Hepatocyte (in vitro differentiated cells): Measurements from ENCODE around the gene SIRT7. TPM values are rescaled to one million over a fixed set of nuclear protein-coding genes. Genes with fewer than 3 reads are reported as not detected.

Experiments
- DNase-seq: peaks from one replicate; pipeline ENCODE4 v3.0.0-alpha.2; 2016; ENCODE audit warnings: low spot score
- H2AFZ ChIP-seq: fragments of 200-600 bp; sonication (generic); 2 replicates; pipeline ENCODE4 v1.6.0; 2016; ENCODE audit warnings: antibody characterized with exemption, mild to moderate bottlenecking
- H3K27ac ChIP-seq: fragments of 200-600 bp; sonication (generic); 2 replicates; pipeline ENCODE4 v1.5.1; 2016; ENCODE audit warnings: mild to moderate bottlenecking
- H3K27me3 ChIP-seq: fragments of 200-600 bp; sonication (generic); 2 replicates; pipeline ENCODE4 v1.6.1; 2016
- H3K36me3 ChIP-seq: fragments of 200-600 bp; sonication (generic); replicated peaks from 2 replicates; pipeline ENCODE4 v1.5.1; 2016; ENCODE audit warnings: low read depth; ENCODE audit not compliant: insufficient read depth
- H3K4me1 ChIP-seq: fragments of 200-600 bp; sonication (generic); 2 replicates; pipeline ENCODE4 v1.5.1; 2016; ENCODE audit warnings: mild to moderate bottlenecking, moderate library complexity; ENCODE audit not compliant: insufficient read depth
- H3K4me2 ChIP-seq: fragments of 200-600 bp; sonication (generic); 2 replicates; pipeline ENCODE4 v1.6.0; 2016
- H3K4me3 ChIP-seq: fragments of 200-600 bp; sonication (generic); 2 replicates; pipeline ENCODE4 v1.5.1; 2016; ENCODE audit warnings: mild to moderate bottlenecking
- H3K79me2 ChIP-seq: fragments of 200-600 bp; sonication (generic); 2 replicates; pipeline ENCODE4 v1.6.0; 2017; ENCODE audit warnings: mild to moderate bottlenecking
- H3K9me2 ChIP-seq: fragments of 200-600 bp; sonication (generic); replicated peaks from 2 replicates; pipeline ENCODE4 v1.6.0; 2017; ENCODE audit warnings: mild to moderate bottlenecking; ENCODE audit not compliant: insufficient read depth
- H3K9me3 ChIP-seq: fragments of 200-600 bp; sonication (generic); 2 replicates; pipeline ENCODE4 v1.5.1; 2016; ENCODE audit warnings: low read depth, mild to moderate bottlenecking
- H4K20me1 ChIP-seq: fragments of 200-600 bp; sonication (generic); 2 replicates; pipeline ENCODE4 v1.6.0; 2016; ENCODE audit warnings: mild to moderate bottlenecking; ENCODE audit not compliant: insufficient read depth, poor library complexity, severe bottlenecking
- CTCF ChIP-seq: fragments of 200-600 bp; sonication (generic); IDR thresholded peaks from 2 replicates; pipeline ENCODE4 v1.5.1; 2016; ENCODE audit warnings: antibody characterized with exemption, mild to moderate bottlenecking; ENCODE audit not compliant: poor library complexity
- EZH2 ChIP-seq: fragments of 200-600 bp; sonication (generic); IDR thresholded peaks from 2 replicates; pipeline ENCODE4 v1.6.1; 2016; ENCODE audit warnings: antibody characterized with exemption, mild to moderate bottlenecking, borderline replicate concordance
- EZH2phosphoT487 ChIP-seq: fragments of 200-600 bp; sonication (generic); IDR thresholded peaks from one replicate; pipeline ENCODE4 v1.6.1; 2018; ENCODE audit warnings: antibody characterized with exemption, mild to moderate bottlenecking, low read depth, moderate library complexity; ENCODE audit not compliant: unreplicated experiment, severe bottlenecking
- WGBS: methylation state at CpG from one replicate; pipeline ENCODE4 v1.1.6; 2016; ENCODE audit warnings: low lambda C conversion rate; ENCODE audit errors: missing lambda C conversion rate; 5-methylcytosine and 5-hydroxymethylcytosine counted together
- polyA plus RNA-seq: library from polyadenylated mRNA; unstranded; fragments of >200 nt; fragmentation: Nextera tagmentation; extraction: Ambion mirVana; gene quantifications from 2 replicates; pipeline ENCODE4 v1.2.1, GENCODE V29; 2016
- total RNA-seq: library from RNA; depleted of rRNA; stranded (reverse); fragments of >200 nt; gene quantifications from 2 replicates; pipeline ENCODE4 v1.2.3, GENCODE V29; 2014

SIRT7 gene
- total and polyA plus RNA-seq, 2 experiments from 2014 or later, result 16.5 to 35.2 TPM

- H3K27me3 ChIP-seq, result no peaks in the 10 kb centered on the region
- no peak overlapping the region for H2AFZ ChIP-seq
- WGBS, result 89% methylated on average over 17 of the region's 17 CpGs
- no peaks in the 10 kb centered on the region for H3K79me2 ChIP-seq
- H3K9me3 ChIP-seq, result no peaks in the 10 kb centered on the region
- H3K4me3 ChIP-seq, result no peak overlapping the region
- H3K4me2 ChIP-seq, result no peak overlapping the region
- no peak for DNase-seq
- H4K20me1 ChIP-seq, result no peaks in the 10 kb centered on the region
- H3K36me3 ChIP-seq, result no peaks in the 10 kb centered on the region
- H3K27ac ChIP-seq, result no peak overlapping the region
- no peaks in the 10 kb centered on the region for H3K4me1 ChIP-seq
- H3K9me2 ChIP-seq, result no peaks in the 10 kb centered on the region
- TF ChIP-seq CTCF (no peak), EZH2phosphoT487 (no peak), EZH2 (no peak)
Observed at GRCh38 chr17:81948635-81949378, 30.8 kb upstream of the SIRT7 start.

GRCh38 chr17:81947189-81947588, 29.2 kb upstream of the SIRT7 start, which contains the start of gene MYADML2:
MYADML2 (minus strand) TSS chr17:81947233; CDS start chr17:81941741, 5,492 bp downstream.
- H4K20me1 ChIP-seq, result no peaks in the 10 kb centered on the region
- H3K4me2 ChIP-seq, result no peak within 1 kb of the TSS
- H3K4me3 ChIP-seq, result no peak within 1 kb of the TSS
- no peak for DNase-seq
- TF ChIP-seq EZH2phosphoT487 (no peak), CTCF (no peak), EZH2 (no peak)
- no peak within 1 kb of the TSS for H3K27ac ChIP-seq
- no peaks in the 10 kb centered on the region for H3K9me3 ChIP-seq
- H3K4me1 ChIP-seq, result no peaks in the 10 kb centered on the region
- H3K27me3 ChIP-seq, result no peaks in the 10 kb centered on the region
- no peaks in the 10 kb centered on the region for H3K79me2 ChIP-seq
- no peak within 1 kb of the TSS for H2AFZ ChIP-seq
- H3K36me3 ChIP-seq, result no peaks in the 10 kb centered on the region
- 86% methylated on average over 13 of the region's 13 CpGs for WGBS
- no peaks in the 10 kb centered on the region for H3K9me2 ChIP-seq

- no peaks in the 10 kb centered on the region for H3K27me3 ChIP-seq
- H3K9me3 ChIP-seq, result no peaks in the 10 kb centered on the region
- no peak overlapping the region for H3K4me2 ChIP-seq
- H3K27ac ChIP-seq, result no peak overlapping the region
- no peak overlapping the region for H3K4me3 ChIP-seq
- no peak overlapping the region for H2AFZ ChIP-seq
- H3K36me3 ChIP-seq, result no peaks in the 10 kb centered on the region
- H4K20me1 ChIP-seq, result no peaks in the 10 kb centered on the region
- H3K79me2 ChIP-seq, result no peaks in the 10 kb centered on the region
- no peaks in the 10 kb centered on the region for H3K9me2 ChIP-seq
- no peaks in the 10 kb centered on the region for H3K4me1 ChIP-seq
- WGBS, result 89% methylated on average over 9 of the region's 9 CpGs
- DNase-seq, result no peak
- no peak for TF ChIP-seq EZH2phosphoT487
- TF ChIP-seq CTCF, result no peak
- TF ChIP-seq EZH2, result no peak
Observed at GRCh38 chr17:81944858-81945257, 26.9 kb upstream of the SIRT7 start.
